ENCODE measurements around the gene RRH. TPM values are rescaled to one million over a fixed set of nuclear protein-coding genes. Genes with fewer than 3 reads are reported as not detected.

The RRH gene
- total and polyA plus RNA-seq, 2 of the 4 experiments (the other 2 are of a cell fraction), result 0.05 TPM; not detected in 1

- Histone ChIP-seq H3K4me3 (ENCODE audit: insufficient read depth, low read depth, low read length) (no peak overlapping the region), H3K4me1 (ENCODE audit: control insufficient read depth, insufficient read depth, low read length) (no peaks in the 10 kb centered on the region), H2AK5ac (ENCODE audit: low read depth, low read length) (no peak overlapping the region), H2AFZ (replicated peaks; ENCODE audit: low read length, poor library complexity) (no peak overlapping the region), H3K56ac (ENCODE audit: extremely low read depth, insufficient read depth, low read length) (no peak overlapping the region), H3K23ac (ENCODE audit: low read depth, low read length) (no peak overlapping the region), H4K20me1 (ENCODE audit: insufficient read depth, low read length) (no peaks in the 10 kb centered on the region), H3K4ac (ENCODE audit: low read depth, low read length) (no peak overlapping the region), H3K9ac (ENCODE audit: low read depth, low read length) (no peak overlapping the region), H3K27ac (ENCODE audit: insufficient read depth, low read length) (no peak overlapping the region), H2BK5ac (ENCODE audit: low read depth, low read length, poor library complexity, severe bottlenecking) (no peak overlapping the region), H3K9me3 (ENCODE audit: control insufficient read depth, insufficient read depth, low read length) (no peaks in the 10 kb centered on the region), H2BK20ac (ENCODE audit: low read depth, low read length) (no peak overlapping the region), H3K79me1 (ENCODE audit: low read depth in 1 of 2, low read length in 2 of 2) (no peaks in the 10 kb centered on the region), H3K4me2 (ENCODE audit: low read depth, low read length) (no peak overlapping the region), H4K91ac (ENCODE audit: insufficient read depth, low read depth, low read length) (no peak overlapping the region), H2BK120ac (ENCODE audit: low read depth, low read length) (no peak overlapping the region), H3K14ac (replicated peaks; ENCODE audit: low read depth, low read length) (no peak overlapping the region), H3K18ac (ENCODE audit: low read depth, low read length) (no peak overlapping the region), H3K27me3 (ENCODE audit: control insufficient read depth, insufficient read depth, low read length) (no peaks in the 10 kb centered on the region), H4K8ac (ENCODE audit: low read depth in 2 of 2, low read length in 2 of 2) (no peak overlapping the region), H2AK9ac (replicated peaks; ENCODE audit: low read depth, low read length, poor library complexity) (no peak overlapping the region), H3K9me1 (ENCODE audit: insufficient read depth, low read length) (no peaks in the 10 kb centered on the region), H4K5ac (ENCODE audit: low read depth, low read length) (no peak overlapping the region), H3K36me3 (ENCODE audit: control insufficient read depth, insufficient read depth, low read length) (no peaks in the 10 kb centered on the region), H2BK15ac (ENCODE audit: low read depth, low read length) (no peak overlapping the region)
- no TSS peak for BruUV-seq (replicated peaks)
- TF ChIP-seq BHLHE40 (IDR thresholded peaks at IDR 0.05; ENCODE audit: low read depth, low read length), result no peak
- no peak for TF ChIP-seq RCOR1 (IDR thresholded peaks at IDR 0.05; ENCODE audit: insufficient replicate concordance, low read length)
- dilution Hi-C loops (cut with HindIII; ENCODE audit: low sequenced_read_pairs, unreplicated experiment) (no loop called here), intact Hi-C loops (cut with micrococcal nuclease) (no loop called here), in situ Hi-C loops (cut with MboI; ENCODE audit: low sequenced_read_pairs) (no loop called here)
- DNase-seq, result no peak
- CTCF ChIA-PET, result no interaction called here
- no peak for ATAC-seq (ENCODE audit: low read depth)
- POLR2A ChIA-PET (ENCODE audit: unreplicated experiment), result no interaction called here
Measured at GRCh38 chr4:109864134-109864533, 36.4 kb downstream of the RRH start.
